PFSK-1 (cell line): ENCODE data around the gene DSTYK.

Experiments
- FOXP2 ChIP-seq: optimal IDR thresholded peaks from 2 replicates; pipeline ENCODE3; 2011; ENCODE audit warnings: borderline replicate concordance, control low read depth, inconsistent platforms; ENCODE audit not compliant: insufficient read depth; ENCODE audit errors: extremely low read length, extremely low read depth
- POLR2AphosphoS5 ChIP-seq: IDR thresholded peaks from 2 replicates; pipeline ENCODE4 v1.6.1; 2012; ENCODE audit warnings: low read depth, mild to moderate bottlenecking, control low read depth, low read length, moderate library complexity
- REST ChIP-seq, 2 experiments: IDR thresholded peaks; 2 replicates each; pipeline versions ENCODE4 v1.6.1 to v1.8.0; 2011 to 2012; ENCODE audit warnings: low read depth in 2 of 2, low read length in 2 of 2, control low read depth in 1 of 2, inconsistent platforms in 1 of 2, mild to moderate bottlenecking in 1 of 2, moderate library complexity in 1 of 2; ENCODE audit not compliant: insufficient read depth in 1 of 2
- SIN3A ChIP-seq: IDR thresholded peaks from 2 replicates; pipeline ENCODE4 v1.6.1; 2012; ENCODE audit warnings: mild to moderate bottlenecking, low read length, moderate library complexity, borderline replicate concordance; ENCODE audit not compliant: insufficient read depth
- TAF1 ChIP-seq: IDR thresholded peaks from 2 replicates; pipeline ENCODE4 v1.6.1; 2012; ENCODE audit warnings: low read length, control low read depth, borderline replicate concordance; ENCODE audit not compliant: insufficient read depth

The DSTYK gene

GRCh38 chr1:205152505-205152904, 59.0 kb downstream of the DSTYK start:
- no peak for TF ChIP-seq POLR2AphosphoS5
- no peak for TF ChIP-seq FOXP2
- TF ChIP-seq SIN3A: no peak
- TF ChIP-seq REST (IDR thresholded peaks at IDR 0.05; ENCODE audit: insufficient read depth in 1 of 2, low read depth in 2 of 2, low read length in 2 of 2): no peak
- no peak for TF ChIP-seq TAF1

GRCh38 chr1:205150651-205151428, 60.7 kb downstream of the DSTYK start:
- TF ChIP-seq REST (IDR thresholded peaks at IDR 0.05; ENCODE audit: insufficient read depth in 1 of 2, low read depth in 2 of 2, low read length in 2 of 2): no peak
- no peak for TF ChIP-seq POLR2AphosphoS5
- no peak for TF ChIP-seq TAF1
- no peak for TF ChIP-seq FOXP2
- TF ChIP-seq SIN3A: no peak

- TF ChIP-seq REST (IDR thresholded peaks at IDR 0.05; ENCODE audit: insufficient read depth in 1 of 2, low read depth in 2 of 2, low read length in 2 of 2) (no peak), SIN3A (no peak), POLR2AphosphoS5 (no peak), FOXP2 (no peak), TAF1 (no peak)
Measured at GRCh38 chr1:205147191-205147835, 64.2 kb downstream of the DSTYK start.

GRCh38 chr1:205144751-205145150, 66.8 kb downstream of the DSTYK start:
- TF ChIP-seq FOXP2: no peak
- TF ChIP-seq SIN3A: no peak
- no peak for TF ChIP-seq TAF1
- no peak for TF ChIP-seq POLR2AphosphoS5
- TF ChIP-seq REST (IDR thresholded peaks at IDR 0.05; ENCODE audit: insufficient read depth in 1 of 2, low read depth in 2 of 2, low read length in 2 of 2): no peak
